ENCODE measurements around the gene CORIN.

The CORIN gene

GRCh38 chr4:47674144-47674543, 163.7 kb downstream of the CORIN start:
- no peak for DNase-seq

GRCh38 chr4:47672696-47673095, 165.2 kb downstream of the CORIN start:
- no peak for DNase-seq

DNA sequence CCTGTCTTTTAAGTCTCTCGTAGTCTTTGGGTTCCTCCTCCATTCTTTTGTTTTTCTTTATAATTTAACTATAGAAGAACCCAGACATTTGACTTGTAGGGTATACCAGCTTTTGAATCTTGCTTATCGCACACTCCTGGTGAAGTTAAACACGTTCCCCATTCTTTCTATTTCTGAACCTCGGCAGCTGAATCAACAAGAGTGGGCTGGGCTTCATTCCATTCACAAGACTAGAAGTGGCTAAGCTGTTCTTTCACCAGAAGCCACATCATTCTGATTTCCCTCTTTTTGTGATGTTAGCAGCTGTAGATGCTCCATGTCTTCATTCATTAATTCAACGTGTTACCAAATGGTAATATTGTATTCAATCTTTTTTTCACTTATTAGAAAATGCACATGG, 167.9 kb downstream of the CORIN start:
- no peak for DNase-seq

DNA sequence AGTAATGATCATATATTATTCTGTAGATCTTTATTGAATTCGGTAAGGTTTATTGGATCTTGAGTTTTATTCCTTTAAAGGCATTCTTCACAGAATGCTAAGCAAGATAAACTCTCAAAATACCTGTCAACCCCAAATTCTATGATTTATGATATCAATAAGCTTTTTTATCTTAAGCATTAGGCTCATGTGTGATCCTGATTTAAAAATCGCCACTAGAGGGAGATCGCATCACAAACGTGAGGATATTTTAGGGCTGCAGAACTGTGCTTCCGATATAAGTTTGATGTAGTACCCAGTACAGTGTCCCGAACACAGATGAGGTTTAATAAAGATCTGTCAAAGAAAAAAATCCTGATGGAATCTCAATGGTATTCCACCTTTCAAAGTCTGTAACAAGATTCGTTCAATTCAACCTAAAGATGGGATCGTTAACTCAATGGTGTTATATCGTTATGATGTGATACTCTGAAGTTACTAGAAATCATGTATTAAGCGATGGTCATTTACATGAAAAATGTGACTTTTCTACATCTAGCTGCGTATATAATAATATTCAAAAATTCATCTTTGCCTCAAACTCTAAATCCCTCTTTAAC, 169.0 kb downstream of the CORIN start:
- DNase-seq: peak; percentile 9

DNA sequence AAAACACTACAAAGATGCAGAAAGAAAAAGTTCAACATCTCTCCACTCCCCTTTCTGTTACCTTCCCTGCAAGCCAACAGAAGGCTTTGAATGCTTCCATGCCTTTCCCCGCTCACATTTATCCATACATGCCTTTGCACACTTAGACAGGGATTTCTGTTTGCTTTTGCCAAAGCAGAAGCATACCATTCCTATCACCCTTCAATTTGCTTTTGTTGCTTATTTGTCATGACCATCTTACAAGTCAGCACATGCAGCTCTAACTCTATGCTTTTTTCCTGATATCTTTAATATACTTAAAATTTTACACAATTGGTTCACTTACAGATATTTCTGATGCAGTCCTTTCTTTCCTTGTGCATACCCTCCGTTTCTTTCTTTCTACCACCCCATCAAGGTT, 169.6 kb downstream of the CORIN start:
- no peak for DNase-seq

GRCh38 chr4:47667552-47667951, 170.3 kb downstream of the CORIN start:
- no peak for DNase-seq

DNA sequence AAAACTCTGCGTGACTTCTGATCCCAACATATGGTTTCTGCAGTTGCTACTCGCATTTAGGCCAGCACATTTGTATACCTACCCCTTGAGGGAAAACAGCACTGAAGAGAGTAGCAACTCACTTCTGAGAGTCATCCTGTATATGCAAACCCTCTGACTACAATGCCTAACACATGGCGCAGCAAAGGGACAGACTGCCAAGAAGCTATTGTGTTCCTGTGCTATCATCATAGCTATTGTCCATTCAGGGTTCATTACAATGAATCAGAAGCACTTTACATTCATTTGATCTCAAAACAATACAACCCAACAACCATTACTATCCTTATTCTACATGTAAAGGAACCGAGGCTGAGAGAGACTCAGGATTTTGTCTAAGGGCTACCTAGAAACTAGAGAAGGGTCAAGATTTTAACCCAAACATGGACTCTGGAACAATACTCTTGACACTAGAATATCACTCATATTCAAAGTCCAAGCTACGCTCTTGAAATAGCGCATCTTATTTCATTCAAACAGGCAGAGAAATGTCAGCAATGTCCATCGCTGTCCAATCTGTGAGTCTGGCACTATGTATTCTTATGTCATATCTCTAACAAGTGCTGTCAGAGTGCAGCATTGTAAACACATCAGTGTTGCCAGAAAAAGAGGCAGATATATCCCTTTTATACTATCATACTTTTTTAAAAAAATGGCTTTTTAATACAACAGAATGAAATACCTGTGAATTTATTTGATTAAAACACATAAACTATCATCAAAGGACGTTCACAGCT, 173.6 kb downstream of the CORIN start:
- DNase-seq: no peak

- peak; percentile 15 for DNase-seq
Measured at GRCh38 chr4:47662975-47663374, 174.9 kb downstream of the CORIN start.

DNA sequence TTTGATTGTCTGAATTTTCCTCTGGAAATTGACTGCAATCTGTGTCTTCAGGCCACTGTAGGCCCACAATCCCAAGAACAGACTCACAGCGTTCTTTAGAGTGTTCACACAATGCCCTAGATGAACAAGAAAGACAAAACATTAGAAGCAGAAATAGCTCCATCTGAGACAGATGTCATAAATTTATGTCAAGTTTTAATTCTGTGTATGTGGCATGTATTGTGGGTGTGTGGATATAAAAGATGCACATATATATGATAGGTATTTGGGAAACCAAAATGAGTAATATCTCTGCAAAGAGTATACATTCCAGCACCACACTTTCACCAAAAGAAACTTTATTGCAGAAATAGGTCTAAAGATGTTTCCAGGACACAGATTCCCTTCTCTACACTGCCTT, 176.1 kb downstream of the CORIN start:
- DNase-seq: no peak

- DNase-seq: no peak
Measured at GRCh38 chr4:47659342-47659741, 178.5 kb downstream of the CORIN start.

DNA sequence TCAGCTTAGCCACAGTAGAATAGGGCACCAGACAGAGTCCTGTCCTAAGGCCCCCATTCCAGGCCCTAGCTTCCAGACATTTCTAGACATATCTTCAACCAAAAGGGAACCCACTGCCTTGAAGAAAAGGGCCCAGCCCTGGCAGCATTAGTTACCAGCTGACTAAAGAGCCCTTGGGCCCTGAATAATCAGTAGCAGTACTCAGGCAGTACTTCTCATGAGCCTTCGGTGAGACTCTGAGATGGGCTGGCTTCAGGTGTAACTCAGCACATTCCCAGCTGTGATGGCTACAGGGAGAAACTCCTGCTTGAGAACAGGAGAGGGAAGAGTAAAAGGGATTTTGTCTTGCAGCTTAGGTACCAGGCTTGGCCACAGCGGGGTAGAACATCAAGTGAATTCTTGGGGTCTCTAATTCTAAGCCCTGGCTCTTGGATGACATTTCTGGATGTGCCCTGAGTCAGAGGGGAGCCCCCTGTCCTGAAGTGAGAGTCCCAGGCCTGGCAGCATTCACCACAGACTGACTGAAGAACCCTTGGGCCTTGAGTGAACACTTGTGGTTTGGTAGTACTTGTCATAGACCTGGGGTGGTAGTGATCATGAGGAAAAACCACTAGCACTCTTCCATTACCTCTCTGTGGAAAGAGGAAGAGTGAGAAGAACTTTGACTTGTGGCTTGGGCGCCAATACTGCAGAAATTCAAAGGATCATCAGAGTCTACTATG, 182.7 kb downstream of the CORIN start:
- no peak for DNase-seq

DNA sequence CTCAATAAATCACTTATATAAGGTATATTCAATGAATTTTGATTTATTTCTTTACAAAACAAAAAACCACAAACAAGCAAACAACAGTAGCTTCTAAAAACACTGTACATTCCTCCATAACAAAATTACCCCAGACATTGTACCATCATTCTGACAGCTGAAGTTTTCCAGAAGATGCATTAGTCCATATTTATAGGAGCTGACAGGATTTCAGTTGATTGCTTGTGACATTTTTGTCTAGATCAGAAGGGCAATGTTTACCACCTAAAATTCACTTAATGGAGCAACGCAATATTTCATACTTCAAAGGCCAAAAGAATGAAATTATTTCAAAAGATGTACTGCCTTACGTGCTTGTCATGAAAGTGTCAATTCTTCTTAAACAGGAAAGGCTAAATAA, 185.8 kb downstream of the CORIN start:
- no peak for DNase-seq

DNA sequence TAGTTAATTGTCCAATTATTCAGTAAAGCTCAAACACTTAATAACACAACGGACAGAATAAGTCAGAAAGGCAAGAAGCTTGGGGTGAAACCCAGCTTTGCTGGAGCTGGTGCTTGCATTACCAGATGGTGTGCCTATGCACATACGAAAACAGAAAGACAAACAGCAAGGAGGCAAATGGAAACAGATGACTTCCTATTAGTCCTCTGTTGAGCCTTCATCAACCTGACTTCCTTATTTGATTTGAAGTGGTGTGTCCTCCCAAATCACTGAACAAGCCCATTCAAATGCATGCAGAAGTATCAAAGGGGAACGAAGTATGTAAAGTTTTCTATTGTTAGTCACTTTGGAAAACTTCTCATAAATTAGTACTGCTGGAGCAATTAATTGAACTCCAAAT, 186.6 kb downstream of the CORIN start:
- DNase-seq: no peak

GRCh38 chr4:47650584-47651130, 187.2 kb downstream of the CORIN start:
- no peak for DNase-seq

- DNase-seq: no peak
Measured at GRCh38 chr4:47647544-47647943, 190.3 kb downstream of the CORIN start.

DNA sequence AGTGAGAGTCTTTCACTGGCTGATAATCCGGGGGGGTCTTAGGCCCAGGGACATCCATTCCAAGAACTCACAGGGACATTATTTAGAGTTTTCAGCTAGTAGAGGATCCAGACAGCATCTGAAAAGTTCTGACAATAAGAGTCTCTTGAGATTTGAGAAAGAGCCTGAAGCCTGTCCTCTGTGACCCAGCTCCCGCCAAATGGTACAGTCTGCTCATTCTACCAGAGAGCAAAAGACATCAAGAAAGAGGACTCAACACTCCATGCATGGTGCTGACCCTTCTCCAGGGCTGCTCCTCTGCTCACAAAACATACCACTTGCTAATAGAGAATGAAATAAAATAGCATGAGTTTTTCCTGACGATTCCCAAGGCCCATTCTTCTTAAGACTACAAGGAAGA, 190.8 kb downstream of the CORIN start:
- no peak for DNase-seq

- DNase-seq: no peak
Measured at GRCh38 chr4:47646372-47646771, 191.5 kb downstream of the CORIN start.

DNA sequence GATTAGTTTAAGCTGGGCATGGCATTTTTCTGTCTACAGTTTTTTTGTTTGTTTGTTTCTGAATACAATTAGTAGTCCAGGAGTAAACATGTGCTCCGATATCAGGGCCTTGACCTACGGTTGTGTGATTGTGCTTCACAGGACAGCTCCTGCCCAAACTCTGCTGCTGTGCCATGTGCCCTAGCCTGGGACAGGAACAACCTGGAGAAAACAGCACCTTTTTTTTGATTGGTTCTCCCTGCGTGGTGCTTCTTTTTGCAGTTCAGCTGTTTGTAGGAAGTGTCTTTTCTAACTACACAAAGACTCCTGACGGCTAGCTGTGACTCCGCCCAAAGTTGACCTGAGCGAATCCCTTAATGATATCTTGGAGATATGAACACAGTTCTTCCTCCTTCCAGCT, 194.0 kb downstream of the CORIN start:
- no peak for DNase-seq

GRCh38 chr4:47642985-47643760, 194.7 kb downstream of the CORIN start:
- no peak for DNase-seq

DNA sequence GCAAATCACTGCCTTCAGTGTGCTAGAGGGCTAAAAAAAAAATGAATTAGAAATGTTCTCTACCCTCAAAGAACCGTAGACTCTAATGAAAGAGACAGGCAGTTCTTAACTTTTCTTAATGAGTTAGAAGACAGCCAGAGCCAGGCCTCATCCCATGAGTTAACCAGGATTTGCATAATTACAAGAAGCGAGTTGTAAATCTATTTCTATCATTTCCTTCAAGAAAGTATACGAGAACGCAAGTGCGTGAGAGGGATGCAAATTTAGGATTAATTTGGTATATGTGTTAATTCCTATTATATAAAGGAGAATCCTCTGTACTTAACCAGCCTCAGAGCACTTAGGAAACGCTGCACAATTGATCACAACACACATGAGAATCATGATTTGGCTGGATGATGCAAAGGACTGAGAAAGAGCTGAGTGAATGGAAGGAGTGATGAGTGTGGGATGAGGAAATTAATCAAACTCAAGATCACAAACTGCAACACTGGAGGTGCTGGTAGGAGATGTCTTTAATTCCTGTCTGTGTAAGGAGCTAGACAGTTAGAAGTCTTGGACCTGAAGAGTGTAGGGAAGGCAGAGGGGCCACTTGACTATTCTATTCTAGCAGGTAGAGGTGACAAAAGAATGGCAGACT, 195.6 kb downstream of the CORIN start:
- DNase-seq: no peak

- DNase-seq: no peak
Measured at GRCh38 chr4:47641755-47642154, 196.1 kb downstream of the CORIN start.

- no peak for DNase-seq
Measured at GRCh38 chr4:47640911-47641310, 197.0 kb downstream of the CORIN start.

GRCh38 chr4:47639531-47639930, 198.3 kb downstream of the CORIN start:
- no peak for DNase-seq
